ENCODE measurements around the gene DPYSL5.

The DPYSL5 gene, protein sequence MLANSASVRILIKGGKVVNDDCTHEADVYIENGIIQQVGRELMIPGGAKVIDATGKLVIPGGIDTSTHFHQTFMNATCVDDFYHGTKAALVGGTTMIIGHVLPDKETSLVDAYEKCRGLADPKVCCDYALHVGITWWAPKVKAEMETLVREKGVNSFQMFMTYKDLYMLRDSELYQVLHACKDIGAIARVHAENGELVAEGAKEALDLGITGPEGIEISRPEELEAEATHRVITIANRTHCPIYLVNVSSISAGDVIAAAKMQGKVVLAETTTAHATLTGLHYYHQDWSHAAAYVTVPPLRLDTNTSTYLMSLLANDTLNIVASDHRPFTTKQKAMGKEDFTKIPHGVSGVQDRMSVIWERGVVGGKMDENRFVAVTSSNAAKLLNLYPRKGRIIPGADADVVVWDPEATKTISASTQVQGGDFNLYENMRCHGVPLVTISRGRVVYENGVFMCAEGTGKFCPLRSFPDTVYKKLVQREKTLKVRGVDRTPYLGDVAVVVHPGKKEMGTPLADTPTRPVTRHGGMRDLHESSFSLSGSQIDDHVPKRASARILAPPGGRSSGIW

DNA sequence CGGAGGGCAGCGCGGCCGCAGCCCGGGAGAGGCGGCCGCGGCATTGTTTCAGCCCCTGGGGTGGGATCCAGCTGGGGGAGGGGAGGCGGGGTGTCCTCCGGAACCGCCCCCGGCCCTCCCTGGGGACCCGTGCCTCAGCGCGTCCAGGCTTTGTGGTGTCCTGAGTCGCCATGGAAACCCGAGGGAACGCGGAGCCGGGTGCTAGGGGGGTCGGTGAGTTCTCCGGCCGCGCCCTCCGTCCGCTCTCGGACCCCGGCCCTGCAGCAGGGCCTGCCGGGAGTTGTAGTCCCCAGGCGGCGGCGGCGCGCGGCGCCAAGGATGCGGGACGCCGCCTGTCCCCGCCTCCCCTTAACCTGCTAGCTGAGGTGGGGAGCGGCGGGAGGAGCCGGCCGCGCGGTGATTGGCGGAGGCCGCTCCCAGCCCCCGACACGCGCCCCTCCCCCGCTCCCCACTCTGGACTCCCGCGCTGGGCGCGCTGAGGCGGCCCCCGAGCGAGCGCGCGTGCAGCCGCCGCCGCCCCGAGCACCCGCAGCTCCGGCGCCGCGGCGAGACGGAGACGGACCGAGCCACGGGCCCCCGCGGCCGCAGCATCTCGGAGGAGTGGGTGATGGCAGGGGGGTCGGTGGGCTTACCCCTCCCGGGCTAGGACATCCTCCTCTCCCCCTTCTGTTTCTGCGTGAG lies at the start of gene DPYSL5:
Gene DPYSL5 (plus strand): TSS at position 478 of the 681 bp plus-strand sequence. CDS start 50,368 bp downstream, outside the sequence.
- DNase-seq (ENCODE audit: extremely low read depth, insufficient read length): no peak
- Histone ChIP-seq H3K36me3 (ENCODE audit: control insufficient read depth, insufficient read depth, low read length) (no peaks in the 10 kb centered on the region), H3K27me3 (replicated peaks; ENCODE audit: control insufficient read depth, insufficient read depth, low read length) (no peaks in the 10 kb centered on the region; the same call in none of the 2 replicates), H3K4me3 (replicated peaks; ENCODE audit: low read depth, low read length) (no peak within 1 kb of the TSS)
- TF ChIP-seq, protein P1, sequence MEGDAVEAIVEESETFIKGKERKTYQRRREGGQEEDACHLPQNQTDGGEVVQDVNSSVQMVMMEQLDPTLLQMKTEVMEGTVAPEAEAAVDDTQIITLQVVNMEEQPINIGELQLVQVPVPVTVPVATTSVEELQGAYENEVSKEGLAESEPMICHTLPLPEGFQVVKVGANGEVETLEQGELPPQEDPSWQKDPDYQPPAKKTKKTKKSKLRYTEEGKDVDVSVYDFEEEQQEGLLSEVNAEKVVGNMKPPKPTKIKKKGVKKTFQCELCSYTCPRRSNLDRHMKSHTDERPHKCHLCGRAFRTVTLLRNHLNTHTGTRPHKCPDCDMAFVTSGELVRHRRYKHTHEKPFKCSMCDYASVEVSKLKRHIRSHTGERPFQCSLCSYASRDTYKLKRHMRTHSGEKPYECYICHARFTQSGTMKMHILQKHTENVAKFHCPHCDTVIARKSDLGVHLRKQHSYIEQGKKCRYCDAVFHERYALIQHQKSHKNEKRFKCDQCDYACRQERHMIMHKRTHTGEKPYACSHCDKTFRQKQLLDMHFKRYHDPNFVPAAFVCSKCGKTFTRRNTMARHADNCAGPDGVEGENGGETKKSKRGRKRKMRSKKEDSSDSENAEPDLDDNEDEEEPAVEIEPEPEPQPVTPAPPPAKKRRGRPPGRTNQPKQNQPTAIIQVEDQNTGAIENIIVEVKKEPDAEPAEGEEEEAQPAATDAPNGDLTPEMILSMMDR (IDR thresholded peaks at IDR 0.05; ENCODE audit: insufficient read depth, low read length, poor library complexity, severe bottlenecking): no peak

DNA sequence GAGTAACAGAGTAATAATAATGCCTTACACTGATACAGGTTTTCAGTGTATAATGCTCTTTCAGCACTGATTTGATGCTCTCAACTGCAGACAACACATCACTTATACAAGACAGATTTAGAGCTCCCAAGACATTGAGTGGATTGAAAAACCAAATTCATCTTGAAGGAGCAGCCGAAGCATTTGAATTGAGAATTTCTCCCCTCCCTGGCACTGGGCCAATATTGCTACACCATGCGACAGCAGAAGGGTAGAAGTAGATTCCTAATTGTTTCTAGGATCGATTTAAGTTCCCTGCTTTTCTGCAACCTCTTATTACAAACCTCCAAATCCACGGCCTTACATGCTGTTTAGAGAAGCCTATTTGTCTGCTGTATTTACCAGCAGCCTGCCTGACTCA lies 46.6 kb upstream of the DPYSL5 start:
- Histone ChIP-seq H3K36me3 (ENCODE audit: control insufficient read depth, insufficient read depth, low read length) (no peaks in the 10 kb centered on the region; the same call in 1 of the 2 replicates), H3K4me3 (replicated peaks; ENCODE audit: low read depth, low read length) (no peak overlapping the region), H3K27me3 (replicated peaks; ENCODE audit: control insufficient read depth, insufficient read depth, low read length) (no peaks in the 10 kb centered on the region)
- no peak for DNase-seq (ENCODE audit: extremely low read depth, insufficient read length)
- TF ChIP-seq, protein P1 (IDR thresholded peaks at IDR 0.05; ENCODE audit: insufficient read depth, low read length, poor library complexity, severe bottlenecking): no peak

DNA sequence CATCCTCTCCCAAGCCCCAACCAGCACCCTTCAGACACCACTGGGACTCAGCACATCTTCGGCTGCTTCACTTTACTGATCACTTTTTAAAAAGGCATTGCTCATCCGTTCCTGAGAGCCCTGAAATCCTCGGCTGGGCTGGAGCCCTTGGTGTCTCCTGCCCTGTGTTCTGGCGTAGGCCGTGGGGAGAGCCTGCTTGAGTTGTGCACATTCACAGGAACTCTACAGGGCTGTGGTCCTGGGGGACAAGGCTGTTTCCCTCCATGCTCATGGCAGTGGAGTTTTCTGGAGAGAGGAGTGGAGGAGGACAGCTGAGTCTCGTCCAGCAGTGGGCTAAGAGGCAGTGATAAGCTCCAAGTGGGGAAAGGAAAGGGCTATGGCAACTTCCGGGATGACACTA lies 46.1 kb upstream of the DPYSL5 start:
- Histone ChIP-seq H3K36me3 (ENCODE audit: control insufficient read depth, insufficient read depth, low read length) (no peaks in the 10 kb centered on the region), H3K27me3 (replicated peaks; ENCODE audit: control insufficient read depth, insufficient read depth, low read length) (no peaks in the 10 kb centered on the region), H3K4me3 (replicated peaks; ENCODE audit: low read depth, low read length) (no peak overlapping the region)
- TF ChIP-seq, protein P1 (IDR thresholded peaks at IDR 0.05; ENCODE audit: insufficient read depth, low read length, poor library complexity, severe bottlenecking): no peak
- DNase-seq (ENCODE audit: extremely low read depth, insufficient read length): no peak

- TF ChIP-seq, protein P1 (IDR thresholded peaks at IDR 0.05; ENCODE audit: insufficient read depth, low read length, poor library complexity, severe bottlenecking): no peak
- no peaks in the 10 kb centered on the region for H3K27me3 ChIP-seq (replicated peaks; ENCODE audit: control insufficient read depth, insufficient read depth, low read length)
- H3K36me3 ChIP-seq (ENCODE audit: control insufficient read depth, insufficient read depth, low read length): no peaks in the 10 kb centered on the region
- H3K4me3 ChIP-seq (replicated peaks; ENCODE audit: low read depth, low read length): no peak overlapping the region
- DNase-seq (ENCODE audit: extremely low read depth, insufficient read length): no peak
Measured at GRCh38 chr2:26805241-26805676, 42.7 kb upstream of the DPYSL5 start.

DNA sequence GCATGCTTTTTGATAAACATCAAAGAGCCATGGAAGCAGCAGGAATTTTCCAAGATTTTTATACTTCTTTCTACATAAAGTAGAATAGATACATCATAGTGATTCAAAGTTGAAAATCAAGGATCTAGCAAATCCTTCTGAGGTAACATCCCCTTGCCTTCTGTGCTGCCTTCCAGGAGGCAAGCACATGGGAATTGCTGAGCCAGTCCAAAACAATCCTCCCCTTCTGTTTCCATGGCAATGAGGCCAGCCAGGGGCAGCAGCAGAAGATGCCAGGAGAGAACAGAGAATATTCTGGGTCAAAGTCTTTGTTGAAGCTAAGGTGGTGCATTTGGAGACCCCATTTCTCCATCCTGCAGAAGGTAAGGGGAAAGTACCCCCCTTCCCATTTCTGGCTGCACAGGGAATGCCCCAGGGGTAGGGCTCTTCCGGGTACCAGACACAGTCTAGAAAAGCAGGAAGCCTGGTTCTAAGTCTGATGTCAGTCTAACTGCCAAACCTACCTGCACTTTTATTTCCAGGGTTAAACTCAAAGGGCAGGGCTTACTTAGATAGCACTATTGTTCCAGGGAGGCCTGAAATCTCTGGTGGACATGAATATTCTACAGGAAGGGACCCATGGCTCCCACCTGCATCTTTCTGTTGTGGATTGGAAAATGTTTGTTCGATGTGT lies 40.0 kb upstream of the DPYSL5 start:
- TF ChIP-seq, protein P1 (IDR thresholded peaks at IDR 0.05; ENCODE audit: insufficient read depth, low read length, poor library complexity, severe bottlenecking): no peak
- Histone ChIP-seq H3K27me3 (replicated peaks; ENCODE audit: control insufficient read depth, insufficient read depth, low read length) (no peaks in the 10 kb centered on the region), H3K36me3 (ENCODE audit: control insufficient read depth, insufficient read depth, low read length) (no peaks in the 10 kb centered on the region), H3K4me3 (replicated peaks; ENCODE audit: low read depth, low read length) (no peak overlapping the region)
- no peak for DNase-seq (ENCODE audit: extremely low read depth, insufficient read length)
